HG02852 (cell line): ENCODE measurements around the gene AZIN2.
"Not testable (repeated sequence)": the region's sequence is repeated elsewhere in the genome, so short reads cannot be mapped to it uniquely, and the experiment has no call there.

Experiments
- ATAC-seq: cut with Tn5 transposase; IDR thresholded peaks from one replicate; pipeline ENCODE4 v1.9.1; 2021; ENCODE audit warnings: mild to moderate bottlenecking, moderate library complexity; ENCODE audit not compliant: unreplicated experiment

The AZIN2 gene

DNA sequence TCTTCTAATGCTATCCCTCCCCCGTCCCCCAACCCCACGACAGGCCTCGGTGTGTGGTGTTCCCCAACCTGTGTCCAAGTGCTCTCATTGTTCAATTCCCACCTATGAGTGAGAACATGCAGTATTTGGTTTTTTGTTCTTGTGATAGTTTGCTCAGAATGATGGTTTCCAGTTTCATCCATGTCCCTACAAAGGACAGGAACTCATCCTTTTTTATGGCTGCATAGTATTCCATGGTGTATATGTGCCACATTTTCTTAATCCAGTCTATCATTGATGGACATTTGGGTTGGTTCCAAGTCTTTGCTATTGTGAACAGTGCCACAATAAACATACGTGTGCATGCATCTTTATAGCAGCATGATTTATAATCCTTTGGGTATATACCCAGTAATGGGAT lies 43.7 kb downstream of the AZIN2 start:
- ATAC-seq = not testable (repeated sequence)

GRCh38 chr1:33126411-33127000 lies 45.6 kb downstream of the AZIN2 start:
- ATAC-seq = no peak

DNA sequence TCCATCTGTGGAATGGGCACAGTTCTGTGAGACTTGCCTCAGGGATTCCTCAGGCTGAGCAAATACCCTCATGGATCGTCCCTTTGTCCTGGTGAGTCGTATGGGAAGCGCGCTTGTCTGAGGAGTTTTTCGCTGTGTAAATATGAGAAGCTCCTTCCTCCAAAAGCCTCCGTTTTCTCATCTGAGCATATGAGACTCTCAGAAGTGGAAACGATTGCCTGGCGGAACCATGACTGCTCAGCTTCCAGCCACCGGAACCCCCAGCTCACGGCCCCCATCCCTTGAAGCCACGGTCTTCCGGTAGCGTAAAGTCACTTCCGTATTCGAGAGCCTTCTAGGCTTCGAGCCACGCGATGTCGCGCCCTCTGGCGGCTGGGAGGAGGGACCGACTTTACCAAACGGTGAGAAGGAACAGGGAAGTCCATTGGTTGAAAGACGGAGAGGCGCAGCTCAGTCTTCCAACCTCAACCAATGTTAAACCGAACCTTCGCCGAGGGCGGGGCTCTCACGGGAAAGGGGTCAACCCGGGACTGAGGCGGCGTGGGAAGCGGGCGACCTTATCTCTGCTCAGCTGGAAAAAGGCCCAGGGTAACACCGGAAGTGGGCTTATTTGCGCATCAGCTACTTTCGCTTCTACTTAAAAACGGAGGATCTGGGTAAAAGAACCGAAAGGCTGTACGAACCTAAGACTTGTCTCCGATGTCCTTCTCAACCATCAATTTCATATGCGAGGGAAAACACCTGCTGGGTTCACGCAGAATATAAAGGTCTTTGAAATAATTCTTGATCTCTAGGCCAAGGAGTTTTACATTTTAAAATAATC lies 46.3 kb downstream of the AZIN2 start:
- ATAC-seq = peak; percentile 92

DNA sequence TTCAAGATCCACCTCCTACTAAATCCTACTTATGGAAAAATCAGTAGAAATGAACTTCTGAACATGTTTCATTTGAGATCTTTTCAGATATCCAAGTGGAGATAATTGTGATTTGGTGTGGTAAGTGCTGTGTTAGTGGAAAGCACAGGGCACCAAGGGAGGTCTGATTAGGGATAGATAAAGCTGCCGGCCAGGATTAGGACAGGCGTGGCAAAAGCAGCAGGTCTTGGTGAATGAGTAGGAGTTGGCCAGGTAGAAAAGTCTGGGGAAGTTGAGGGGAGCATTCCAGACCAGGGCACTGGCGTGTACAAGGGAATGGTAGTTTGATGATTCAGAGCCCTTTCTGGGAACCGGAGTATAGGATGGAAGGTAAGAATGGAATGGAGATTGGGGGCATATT lies 47.8 kb downstream of the AZIN2 start:
- ATAC-seq = no peak

- no peak for ATAC-seq
Observed at GRCh38 chr1:33130297-33130696, 49.3 kb downstream of the AZIN2 start.

- ATAC-seq = no peak
Observed at GRCh38 chr1:33131191-33131590, 50.2 kb downstream of the AZIN2 start.

GRCh38 chr1:33132549-33132948 lies 51.6 kb downstream of the AZIN2 start:
- ATAC-seq = no peak

DNA sequence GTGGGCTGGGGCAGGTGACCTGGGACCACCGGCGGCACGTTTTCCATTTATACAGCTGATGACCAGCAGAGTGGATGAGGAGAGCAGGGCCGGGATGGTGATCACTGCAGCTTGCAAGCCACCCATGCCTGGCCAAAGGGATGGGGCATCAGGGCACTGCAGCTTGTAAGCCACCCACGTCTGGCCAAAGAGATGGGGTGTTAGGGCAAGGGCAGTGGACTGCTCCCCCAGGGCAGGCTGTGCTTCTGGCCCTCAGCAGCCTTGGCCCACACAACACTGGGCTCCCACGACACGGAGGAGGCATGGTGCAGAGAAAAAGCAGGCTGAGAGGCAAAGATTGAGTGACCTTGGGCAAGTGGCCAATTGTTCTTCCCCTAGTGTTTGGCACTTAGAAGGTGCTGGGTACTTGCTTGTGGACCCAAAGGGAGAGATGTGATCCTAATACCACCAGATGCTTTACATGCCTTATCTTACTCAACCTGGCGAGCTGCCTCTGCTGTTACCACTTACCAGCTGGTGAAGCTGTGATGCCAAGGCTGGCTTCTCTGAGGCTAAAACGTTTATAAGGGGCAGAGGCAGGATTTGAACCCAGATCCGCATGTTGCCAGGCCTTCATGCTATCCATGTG lies 52.6 kb downstream of the AZIN2 start:
- no peak for ATAC-seq

DNA sequence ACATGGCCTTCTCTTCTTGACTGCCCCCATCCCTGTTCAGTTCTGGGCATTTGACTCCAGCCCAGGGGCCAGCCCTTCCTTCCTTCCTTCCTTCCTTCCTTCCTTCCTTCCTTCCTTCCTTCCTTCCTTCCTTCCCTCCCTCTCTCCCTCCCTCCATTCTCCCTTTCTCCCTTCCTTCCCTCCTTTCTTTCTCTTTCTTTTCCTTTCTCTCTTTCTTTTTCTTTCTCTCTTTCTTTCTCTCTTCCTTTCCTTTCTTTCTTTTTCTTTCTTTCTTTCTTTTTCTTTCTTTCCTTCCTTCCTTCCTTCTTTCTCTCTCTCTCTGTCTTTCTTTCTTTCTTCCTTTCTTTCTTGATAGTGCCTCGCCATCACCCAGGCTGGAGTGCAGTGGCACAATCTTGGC lies 55.1 kb downstream of the AZIN2 start:
- not testable (repeated sequence) for ATAC-seq

- ATAC-seq = no peak
Observed at GRCh38 chr1:33137800-33138199, 56.8 kb downstream of the AZIN2 start.

DNA sequence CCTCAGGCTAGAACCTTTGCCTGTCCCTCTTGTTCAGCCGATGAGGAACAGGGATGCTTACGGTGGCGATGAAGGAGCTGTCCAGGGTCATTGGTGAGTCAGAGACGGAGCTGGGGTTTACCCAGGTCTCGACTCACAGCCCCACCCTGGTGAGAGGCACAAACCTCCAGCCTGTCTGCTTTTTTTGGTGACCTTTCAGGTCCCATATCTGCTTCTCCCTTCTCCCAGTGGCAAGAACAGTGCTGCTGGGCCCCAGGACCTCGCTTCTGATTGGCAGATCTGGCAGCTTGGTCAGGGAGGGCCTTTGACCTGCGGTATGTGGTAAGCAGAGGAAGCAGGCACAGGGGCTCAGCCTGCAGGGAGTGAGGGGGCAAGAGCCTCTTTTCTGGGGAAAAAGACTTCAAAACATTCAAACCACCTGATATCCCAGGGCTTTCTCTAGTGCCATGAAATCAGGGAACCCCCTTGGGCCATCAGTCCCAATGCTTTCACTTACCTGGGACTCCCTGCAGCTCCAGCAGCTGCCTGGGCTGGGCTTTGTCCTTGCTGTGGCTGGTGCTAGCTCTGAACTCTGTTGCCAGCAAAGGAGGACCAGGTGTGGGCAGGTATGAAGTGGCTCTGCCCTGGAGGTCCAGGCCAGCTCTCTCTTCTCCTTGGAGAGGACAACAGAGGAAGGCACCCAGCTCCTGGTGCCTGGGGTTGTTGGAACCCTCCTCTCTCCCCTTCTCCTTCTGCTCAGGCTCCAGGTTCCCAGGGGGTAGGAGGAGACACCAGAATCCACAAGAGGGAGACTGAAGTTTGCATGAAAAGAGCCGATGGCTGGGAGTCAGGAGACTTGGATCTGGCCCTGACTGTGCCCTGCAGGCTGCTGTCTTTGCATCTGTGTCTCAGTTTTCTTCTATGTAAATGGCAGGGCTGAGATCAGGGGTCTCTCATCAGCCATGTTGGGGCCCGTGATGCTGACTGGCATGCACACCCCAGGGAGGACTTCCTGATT lies 59.5 kb downstream of the AZIN2 start:
- no peak for ATAC-seq

DNA sequence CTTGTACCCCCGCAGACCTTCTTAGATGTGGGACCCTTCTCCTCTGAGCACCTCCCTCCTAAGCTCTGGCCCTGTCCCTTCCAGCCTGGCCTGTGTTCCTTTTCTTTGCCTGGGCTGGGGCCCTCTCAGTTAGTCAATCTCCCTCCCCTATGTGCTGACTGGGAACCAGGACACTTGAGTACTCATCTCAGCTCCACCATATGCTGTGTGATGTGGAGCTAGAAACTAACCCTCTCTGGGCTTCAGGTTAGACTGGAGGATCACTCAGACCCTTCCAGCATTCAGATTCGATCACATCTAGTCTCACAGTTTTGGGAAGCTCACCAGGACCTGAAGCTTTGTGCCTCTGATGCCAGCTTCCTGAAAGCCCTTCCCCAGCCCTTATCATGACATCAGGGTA lies 60.3 kb downstream of the AZIN2 start:
- ATAC-seq = no peak

GRCh38 chr1:33141781-33142180 lies 60.8 kb downstream of the AZIN2 start:
- no peak for ATAC-seq

DNA sequence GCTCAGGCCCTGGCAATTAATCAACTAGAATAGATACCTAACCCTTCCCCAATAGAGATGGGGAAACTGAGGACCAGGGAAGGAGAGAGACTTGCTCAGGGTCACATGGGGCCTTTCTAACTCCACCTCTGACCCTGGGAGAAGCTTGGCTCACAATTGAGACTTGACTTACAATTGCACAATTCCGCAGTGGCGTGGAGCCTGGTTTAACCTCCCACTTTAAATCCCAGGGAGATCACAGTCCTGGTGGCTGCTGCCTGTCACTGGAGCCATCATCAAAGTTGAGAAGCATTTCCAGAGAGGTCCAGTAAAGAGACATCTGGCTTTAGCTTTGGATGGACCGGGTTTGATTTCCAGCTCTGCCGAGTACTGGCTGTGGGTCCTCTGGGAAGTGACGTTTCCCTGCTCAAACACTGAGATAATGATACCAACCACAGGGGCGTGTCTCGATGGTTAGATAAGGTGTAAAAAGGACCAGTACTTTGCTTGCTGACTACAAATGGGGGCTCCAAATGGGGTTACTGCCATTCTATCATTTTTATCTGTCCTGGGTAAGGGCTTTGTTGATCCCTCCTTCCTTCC lies 61.6 kb downstream of the AZIN2 start:
- no peak for ATAC-seq

DNA sequence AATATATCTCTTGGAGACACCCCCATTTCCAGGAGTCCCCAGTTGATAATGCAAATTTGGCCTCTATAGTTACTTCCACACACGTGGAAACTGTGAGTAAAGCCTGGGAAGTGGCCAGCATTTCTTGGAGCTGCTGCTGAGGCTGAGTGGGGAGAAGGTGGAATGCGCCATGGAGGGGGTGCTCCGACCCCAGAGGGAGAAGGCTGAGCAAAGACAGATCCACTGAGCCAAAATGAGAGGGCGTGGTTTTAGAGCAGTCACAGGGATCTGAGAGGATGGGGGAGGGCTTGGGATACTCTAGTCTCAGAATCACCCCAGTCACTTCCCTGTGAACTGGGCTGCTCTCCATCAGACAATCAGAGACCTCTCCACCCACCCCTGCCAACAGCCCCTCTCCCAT lies 62.2 kb downstream of the AZIN2 start:
- ATAC-seq = no peak

GRCh38 chr1:33143698-33144097 lies 62.7 kb downstream of the AZIN2 start:
- no peak for ATAC-seq

DNA sequence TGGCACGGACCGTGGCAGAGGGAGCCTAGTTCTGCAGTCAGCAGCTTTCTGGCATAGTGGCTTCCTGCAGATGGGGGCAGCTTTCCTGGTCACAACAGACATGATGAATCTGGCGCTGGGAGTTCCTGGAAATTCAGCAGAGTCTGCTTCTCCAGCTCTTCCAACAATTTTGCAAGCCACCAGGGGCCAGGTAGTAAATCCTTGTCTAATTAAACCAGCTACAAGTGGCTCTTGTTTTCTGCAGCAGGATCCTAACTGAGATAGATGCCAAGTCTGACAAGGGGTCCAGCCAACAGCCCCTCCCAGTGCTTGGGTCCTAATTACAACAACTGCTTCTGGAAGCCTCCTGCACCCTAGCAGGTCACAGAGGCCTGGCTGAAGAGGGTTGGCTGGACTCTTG lies 65.0 kb downstream of the AZIN2 start:
- ATAC-seq = no peak

- no peak for ATAC-seq
Observed at GRCh38 chr1:33147275-33147996, 66.5 kb downstream of the AZIN2 start.

- no peak for ATAC-seq
Observed at GRCh38 chr1:33147997-33148314, 67.0 kb downstream of the AZIN2 start.

- ATAC-seq = no peak
Observed at GRCh38 chr1:33148615-33149014, 67.7 kb downstream of the AZIN2 start.
